Measurements from ENCODE around the gene SLC25A25.
"Not testable (repeated sequence)": the region's sequence is repeated elsewhere in the genome, so short reads cannot be mapped to it uniquely, and the experiment has no call there.

Gene SLC25A25

DNA sequence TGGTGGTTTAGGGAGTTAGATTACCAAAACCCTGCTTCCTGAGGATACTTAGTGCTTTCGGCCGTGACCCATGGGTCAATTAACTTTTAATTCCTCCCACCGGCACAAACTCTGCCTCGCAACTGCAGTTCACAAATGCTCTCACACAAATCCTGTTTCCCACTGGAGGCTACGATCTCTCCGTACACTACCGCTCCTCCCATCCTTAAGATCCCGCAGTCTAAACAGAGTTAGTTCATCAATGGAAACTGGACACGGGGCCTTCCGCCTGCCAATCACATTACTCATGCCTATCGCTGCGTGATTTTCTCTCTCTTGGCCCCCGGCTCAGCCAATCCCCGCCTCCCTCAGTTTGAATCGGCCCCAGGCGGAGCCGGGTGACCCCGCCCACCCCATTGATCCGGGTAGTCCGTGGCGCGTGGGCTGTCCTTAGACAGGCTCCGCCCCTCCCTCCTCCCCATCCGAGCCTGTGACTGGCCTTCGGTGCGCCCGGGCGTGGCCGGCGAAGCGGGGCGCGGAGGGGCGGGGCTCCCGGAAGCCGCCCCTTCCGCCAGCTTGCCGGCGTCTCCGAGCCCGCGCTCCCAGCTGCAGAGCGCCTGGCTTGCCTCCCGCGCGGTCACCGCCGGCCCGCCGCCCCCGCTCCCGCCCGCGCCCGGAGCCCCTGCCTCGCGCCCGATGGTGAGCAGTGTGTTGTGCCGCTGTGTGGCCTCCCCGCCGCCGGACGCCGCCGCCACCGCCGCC is at the start of gene SLC25A25:
Gene SLC25A25, plus strand, starts transcription at position 588 of the 741 bp plus-strand sequence. Its CDS starts 88 bp downstream, at position 676.
- FAIRE-seq: peak; percentile 62

DNA sequence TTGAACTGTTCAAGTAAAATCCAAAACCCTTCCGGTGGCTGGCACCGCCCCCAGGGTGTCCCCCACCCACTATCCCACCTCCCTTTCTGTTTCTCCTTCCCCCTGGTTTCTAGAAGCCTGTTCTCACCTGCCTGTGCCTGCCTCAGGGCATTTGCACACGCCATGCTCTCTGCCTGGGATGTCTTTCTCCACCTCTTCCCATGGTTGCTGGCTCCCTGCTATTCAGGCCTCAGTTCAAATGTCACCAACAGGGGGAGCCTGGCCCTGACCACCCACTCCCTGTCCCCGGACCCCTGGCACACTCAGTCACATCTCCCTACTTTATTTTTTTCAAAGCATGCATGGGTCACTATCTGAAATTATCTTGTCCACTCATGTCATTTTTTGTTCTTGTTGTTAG is 47.3 kb upstream of the SLC25A25 start:
- FAIRE-seq: no peak

DNA sequence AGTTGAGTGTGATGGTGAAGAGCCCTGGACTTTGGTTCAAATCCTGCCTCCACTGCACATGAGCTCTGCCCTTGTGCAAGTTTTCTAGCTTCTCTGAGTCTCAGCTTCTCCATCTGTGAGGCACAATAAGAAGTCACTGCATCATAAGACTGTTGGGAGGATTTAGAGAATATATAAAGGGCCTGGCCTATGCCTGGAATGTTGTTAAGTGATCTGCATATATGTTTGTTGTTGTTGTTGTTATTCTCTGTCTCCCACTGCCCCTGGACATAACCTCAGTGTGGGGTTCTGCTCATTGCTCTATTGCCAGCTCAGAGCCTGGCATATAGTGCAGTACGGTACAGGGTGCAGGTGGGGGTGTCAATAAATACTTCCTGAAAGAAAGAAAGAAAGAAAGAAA is 46.9 kb upstream of the SLC25A25 start:
- FAIRE-seq: no peak

DNA sequence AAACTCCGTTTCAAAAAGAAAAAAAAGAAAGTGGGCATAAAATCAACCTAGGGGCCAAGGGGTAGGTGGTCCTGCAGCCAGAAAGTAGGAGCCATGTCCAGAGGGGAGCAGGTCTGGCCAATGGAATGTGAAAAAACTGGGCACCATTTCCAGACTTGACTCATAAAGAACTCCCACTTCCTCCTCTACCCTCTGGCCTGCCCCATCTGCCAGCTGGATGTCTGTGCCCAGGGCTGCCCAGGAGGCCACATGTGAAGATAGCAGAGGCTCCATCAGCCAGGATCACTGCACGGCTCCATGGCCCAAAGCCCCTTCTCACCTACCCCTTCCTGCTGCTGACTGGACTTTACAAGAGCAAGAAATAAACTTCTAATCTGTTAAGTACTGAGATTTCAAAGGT is 45.1 kb upstream of the SLC25A25 start:
- FAIRE-seq: no peak

DNA sequence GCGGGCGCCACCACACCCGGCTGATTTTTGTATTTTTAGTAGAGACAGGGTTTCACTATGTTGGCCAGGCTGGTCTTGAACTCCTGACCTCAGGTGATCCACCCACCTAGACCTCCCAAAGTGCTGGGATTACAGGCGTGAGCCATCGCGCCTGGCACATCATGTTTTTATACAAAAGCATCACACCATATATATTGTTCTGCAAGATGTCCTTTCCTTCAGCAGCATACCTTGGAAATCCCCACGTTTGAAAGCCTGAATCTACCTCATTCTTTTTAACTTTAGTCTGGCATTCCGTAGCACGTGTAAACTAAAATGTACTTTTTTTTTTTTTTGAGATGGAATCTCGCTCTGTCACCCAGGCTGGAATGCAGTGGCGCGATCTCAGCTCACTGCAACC is 44.4 kb upstream of the SLC25A25 start:
- FAIRE-seq: not testable (repeated sequence)

DNA sequence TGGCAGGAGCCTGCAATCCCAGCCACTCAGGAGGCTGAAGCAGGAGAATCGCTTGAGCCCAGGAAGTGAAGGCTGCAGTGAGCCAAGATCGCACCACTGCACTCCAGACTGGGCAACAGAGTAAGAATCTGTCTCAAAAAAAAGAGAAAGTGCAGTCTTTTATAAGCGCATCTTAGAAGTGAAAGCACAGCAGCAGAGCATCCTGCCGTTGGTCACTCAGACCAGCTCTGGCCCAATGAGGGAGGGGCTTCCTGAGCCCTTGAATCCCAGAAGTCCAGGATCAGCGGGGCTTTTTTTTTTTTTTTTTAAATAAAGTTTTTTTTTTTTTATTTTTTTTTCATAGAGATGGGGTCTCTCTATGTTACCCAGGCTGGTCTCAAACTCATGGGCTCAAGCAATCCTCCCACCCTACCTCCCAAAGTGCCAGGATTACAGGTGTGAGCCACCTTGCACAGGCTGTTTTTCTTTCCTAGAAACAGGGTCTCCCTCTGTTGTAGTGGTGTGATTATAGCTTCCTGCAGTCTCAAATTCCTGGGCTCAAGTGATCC is 43.2 kb upstream of the SLC25A25 start:
- FAIRE-seq: no peak

DNA sequence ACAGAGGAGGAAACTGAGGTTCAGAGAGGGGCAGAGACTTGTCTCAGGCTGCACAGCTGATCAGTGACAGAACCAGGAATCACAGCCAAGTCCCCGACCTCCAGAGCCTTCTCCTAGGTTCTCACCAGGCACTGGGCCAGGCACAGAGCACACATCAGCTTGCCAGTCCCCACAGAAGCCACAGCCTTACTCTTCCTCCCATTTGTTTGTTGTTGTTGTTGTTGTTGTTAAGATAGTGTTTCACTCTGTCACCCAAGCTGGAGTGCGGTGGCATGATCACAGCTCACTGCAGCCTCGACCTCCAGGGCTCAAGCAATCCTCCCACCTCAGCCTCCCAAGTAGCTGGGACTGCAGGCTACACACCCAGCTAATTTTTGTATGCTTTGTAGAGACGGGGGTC is 42.3 kb upstream of the SLC25A25 start:
- FAIRE-seq: no peak

DNA sequence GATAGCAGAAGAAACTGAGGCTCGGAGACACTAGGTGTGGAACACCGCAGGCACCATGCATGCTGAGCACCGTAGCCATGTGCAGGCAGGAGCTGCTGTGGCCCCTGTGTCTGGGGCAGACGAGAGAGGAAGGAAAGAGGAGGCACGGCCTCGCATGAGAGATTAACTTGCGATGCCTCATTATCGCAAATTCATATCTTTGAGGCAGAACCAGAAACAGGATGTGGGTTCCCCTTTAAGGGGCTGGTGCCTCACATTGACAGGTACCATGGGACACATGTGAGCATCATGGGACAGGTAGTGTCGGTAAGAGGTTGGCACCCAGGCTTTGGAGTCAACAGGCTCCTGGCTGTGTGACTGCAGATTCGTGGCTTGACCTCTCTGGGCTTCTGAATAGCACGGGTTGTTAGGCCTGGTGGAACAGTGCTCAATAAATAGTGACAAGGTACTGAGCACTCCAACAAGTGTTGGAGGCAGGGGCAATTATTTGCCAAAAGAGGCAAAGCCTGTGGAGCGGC is 41.7 kb upstream of the SLC25A25 start:
- no peak for FAIRE-seq

DNA sequence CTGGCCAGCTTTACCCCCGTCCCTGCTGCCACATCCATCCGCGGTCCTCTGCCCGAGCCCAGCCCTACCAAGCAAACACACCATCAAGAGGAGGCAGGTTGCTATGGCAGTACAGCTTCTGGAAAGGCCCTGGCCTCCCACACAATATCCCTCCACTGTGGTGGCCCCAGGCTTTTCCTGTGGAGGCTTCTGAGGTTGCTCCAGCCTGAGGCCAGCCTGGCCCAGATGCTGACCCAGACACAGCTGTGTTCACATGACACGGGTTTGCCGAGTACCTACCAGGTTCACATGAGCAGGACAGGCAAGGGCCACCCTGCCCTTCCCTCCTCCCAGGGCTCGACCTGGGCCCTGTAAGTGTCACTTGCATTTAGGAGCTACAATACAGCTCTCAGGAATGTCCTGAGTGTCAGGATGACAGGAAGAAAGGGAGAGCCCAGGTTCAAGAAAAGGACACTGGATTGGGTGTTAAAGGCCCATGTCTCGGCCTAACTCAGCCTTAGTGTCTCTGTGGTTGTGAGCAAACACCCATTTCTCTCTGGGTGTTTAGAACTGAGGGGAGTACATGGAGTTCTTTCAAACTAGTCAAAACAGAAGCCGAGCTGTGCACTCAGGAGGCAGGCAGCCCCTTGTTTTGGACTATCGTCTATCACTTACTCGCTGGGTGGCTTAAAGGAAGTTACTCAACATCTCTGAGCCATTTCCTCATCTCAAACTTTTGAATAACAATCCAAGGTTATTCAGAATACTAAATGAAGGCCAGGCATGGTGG is 41.1 kb upstream of the SLC25A25 start:
- no peak for FAIRE-seq

DNA sequence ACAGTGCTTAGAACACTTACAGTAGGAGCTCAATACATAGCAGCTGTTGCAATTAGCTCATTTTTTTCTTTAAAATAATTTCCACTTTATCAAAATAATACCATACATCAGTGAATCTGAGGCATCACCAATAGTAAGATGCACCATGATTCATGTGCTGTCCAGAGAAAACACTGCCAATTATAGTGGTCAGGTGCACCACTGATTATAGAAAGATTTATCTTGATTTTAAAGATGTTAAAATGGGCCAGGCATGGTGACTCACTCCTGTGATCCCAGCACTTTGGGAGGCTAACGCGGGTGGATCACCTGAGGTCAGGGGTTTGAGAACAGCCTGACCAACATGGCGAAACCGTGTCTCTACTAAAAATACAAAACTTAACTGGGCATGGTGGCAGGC is 40.3 kb upstream of the SLC25A25 start:
- FAIRE-seq: no peak

DNA sequence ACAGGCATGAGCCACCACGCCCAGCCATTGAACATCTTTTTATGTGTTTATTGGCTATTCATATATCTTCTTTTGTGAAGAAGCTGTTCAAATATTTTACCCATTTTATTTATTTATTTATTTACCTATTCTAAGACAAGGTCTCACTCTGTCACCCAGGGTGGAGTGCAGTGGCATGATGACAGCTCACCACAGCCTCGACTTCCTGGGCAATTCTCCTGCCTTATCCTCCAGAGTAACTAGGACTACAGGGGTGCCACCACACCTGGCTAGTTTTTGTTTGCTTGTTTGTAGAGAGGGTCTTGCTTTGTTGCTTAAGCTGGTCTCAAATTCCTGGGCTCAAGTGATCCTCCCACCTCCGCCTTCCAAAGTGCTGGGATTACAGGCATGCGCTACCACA is 34.4 kb upstream of the SLC25A25 start:
- no peak for FAIRE-seq

DNA sequence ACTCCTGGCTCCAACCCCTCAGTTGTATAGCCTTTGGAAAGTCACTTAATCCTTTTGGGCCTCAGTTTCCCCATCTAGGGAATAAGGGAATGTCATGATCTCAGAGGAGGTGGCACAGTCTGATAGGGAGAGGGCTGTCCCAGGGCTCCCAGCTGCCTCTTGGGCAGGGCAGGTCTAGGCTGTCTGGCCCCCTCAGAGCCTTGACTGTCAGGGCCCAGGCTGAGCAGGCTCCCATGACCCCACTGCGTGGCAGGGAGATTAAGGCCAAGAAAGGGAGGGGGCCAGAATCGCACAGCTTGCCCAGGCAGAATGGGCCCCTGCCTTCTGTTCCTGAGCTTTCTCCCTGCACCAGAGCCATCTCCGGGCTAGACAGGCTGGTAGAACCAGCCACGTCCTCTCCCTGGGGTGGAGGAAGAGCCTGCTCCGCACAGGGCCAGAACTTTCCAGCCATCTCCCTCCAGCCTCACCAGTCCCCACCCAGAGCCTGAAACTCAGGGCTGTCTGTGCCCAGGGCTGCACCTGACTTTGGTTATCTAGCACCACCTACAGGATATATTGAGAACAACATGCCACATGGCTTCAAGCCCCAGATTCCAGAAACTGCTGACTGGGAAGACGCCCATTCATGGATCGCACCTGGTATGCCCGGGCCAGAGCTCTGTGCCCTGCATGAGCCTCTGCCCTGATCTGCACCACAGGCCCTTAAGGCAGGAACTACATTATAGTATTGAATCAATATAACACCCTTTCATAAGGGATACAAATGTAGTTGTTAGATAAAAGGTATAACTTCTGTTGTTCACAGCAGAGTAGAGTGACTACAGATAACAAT is 33.0 kb upstream of the SLC25A25 start:
- no peak for FAIRE-seq

DNA sequence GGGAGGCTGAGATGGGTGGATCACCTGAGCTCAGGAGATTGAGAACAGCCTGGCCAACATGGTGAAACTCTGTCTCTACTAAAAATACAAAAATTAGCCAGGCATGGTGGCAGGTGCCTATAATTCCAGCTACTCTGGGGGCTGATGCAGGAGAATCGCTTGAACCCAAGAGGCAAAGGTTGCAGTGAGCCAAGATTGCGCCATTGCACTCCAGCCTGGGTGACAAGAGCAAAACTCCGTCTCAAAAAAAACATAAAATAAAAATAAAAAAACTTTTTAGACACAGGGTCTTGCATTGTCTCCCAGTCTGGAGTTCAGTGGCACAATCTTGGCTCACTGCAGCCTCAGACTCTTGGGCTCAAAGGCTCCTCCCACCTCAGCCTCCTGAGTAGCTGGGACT is 31.5 kb upstream of the SLC25A25 start:
- FAIRE-seq: not testable (repeated sequence)

DNA sequence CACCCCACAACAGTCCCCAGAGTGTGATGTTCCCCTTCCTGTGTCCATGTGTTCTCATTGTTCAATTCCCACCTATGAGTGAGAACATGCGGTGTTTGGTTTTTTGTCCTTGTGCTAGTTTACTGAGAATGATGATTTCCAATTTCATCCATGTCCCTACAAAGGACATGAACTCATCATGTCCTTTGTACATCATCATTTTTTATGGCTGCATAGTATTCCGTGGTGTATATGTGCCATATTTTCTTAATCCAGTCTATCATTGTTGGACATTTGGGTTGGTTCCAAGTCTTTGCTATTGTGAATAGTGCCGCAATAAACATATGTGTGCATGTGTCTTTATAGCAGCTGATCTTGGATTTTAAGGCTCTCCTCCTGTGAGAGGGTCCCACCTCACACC is 27.2 kb upstream of the SLC25A25 start:
- FAIRE-seq: not testable (repeated sequence)

DNA sequence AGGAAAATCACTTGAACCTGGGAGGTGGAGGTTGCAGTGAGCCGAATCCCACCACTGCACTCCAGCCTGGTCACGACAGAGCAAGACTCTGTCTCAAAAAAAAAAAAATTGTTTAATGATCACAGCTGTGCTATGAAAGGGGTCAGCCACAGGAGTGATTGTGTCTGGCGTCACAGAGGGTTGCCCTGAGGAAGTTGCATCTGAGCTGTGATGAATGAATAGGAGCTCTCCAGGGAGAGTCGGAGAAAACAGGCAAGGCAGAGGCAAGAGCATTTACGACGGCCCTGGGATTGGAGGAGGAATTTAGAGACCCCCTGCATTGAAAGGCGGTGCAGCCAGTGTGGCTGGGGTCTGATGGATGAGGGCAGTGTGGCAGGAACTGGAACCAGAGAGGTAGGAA is 26.0 kb upstream of the SLC25A25 start:
- no peak for FAIRE-seq

DNA sequence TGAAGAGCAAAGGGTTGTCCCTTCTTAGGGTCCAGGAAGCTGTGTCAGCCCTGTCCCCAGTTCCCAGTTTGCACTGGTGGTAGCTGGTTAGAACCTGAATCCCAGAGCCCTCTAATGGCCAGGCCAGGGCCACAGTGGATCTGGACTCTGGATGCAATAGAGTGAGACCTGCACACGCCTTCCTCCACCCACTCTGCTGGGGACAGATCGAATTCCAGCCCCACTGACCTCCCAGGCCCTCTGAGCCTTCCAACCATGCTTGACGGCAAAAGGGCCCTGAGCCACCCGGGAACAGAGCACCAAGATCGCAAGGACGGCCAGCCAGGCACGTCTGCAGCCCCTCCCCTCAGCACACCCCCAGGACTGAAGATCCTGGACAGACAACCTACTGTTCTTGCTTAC is 24.6 kb upstream of the SLC25A25 start:
- FAIRE-seq: no peak

DNA sequence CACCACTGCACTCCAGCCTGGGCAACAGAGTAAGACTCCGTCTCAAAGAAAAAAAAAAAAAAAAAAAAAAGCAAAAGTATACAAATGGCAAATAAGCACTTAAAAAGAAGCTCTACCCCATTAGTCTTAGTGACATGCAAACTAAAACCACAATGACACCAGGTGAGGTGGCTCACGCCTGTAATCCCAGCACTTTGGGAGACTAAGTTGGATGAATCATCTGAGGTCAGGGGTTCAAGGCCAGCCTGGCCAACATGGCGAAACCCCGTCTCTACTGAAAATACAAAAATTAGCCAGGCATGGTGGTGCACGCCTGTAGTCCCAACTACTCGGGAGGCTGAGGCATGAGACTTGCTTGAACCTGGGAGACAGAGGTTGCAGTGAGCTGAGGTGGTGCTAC is 22.6 kb upstream of the SLC25A25 start:
- not testable (repeated sequence) for FAIRE-seq

DNA sequence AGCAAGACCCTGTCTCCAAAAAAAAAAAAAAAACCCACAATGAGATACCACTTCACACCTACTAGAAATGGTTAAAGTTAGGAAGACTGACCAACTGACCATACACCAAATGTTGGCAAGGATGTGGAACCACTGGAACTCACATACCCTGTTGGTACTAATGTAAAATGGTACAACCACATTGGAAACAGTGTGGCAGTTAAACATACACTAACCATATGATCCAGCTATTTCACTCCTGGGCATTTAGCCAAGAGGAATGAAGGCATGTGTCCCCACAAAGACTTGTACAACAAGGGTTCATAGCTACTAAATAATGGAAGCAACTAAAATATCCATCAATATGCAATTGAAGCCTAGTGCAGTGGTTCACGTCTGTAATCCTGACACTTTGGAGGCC is 22.2 kb upstream of the SLC25A25 start:
- no peak for FAIRE-seq

DNA sequence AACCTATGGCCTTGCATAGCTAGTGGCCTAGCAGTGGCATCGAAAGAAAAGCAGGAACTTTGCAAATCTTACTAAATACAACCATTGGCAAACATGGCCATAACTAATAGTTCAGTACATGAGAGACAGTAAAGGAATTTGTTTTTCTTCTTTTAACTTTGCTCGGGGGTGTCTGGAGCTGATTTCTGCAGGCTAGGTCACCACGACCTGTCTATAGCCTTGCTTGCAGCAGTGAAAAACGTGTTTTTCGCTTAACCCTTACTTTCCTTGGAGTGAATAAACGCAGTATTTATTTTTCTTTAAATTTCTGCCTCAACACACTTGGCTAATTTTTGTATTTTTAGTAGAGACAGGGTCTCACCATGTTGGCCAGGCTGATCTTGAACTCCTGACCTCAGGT is 20.8 kb upstream of the SLC25A25 start:
- FAIRE-seq: peak; percentile 82

DNA sequence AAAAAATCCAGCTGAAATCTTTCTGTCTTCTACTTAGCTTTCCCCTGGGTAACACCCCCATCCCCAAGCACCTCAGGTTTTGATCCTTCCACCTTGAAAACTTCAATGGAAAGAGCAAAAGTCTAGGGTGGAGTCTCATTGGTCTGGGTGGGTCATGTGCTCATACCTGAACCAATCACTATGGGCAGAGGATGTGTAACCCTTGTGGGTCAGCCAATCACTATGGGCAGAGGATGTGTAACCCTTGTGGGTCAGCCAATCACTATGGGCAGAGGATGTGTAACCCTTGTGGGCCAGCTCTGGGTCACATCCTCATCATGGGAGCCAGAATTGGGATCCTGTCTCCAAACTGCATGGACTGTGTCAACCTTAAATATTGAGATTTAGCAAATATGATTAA is 19.4 kb upstream of the SLC25A25 start:
- no peak for FAIRE-seq

DNA sequence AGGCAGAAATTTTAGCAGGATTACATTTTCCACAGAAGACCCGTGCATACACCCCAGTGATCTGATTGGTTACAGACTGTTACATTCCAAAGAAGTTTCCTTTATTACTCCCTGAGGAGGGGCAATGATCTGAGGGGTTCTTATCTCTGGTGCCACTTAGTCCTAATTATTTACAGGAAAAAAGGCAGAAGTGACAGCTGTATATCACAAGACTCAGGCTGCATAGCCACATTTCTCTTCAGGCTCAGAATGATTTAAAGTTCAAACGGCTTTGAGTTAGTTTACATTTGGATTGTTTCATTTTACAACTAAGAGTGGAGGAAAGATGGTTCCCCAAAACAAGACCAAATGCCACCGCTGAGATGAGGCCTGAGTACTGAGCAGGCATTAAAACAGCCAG is 18.2 kb upstream of the SLC25A25 start:
- FAIRE-seq: no peak

DNA sequence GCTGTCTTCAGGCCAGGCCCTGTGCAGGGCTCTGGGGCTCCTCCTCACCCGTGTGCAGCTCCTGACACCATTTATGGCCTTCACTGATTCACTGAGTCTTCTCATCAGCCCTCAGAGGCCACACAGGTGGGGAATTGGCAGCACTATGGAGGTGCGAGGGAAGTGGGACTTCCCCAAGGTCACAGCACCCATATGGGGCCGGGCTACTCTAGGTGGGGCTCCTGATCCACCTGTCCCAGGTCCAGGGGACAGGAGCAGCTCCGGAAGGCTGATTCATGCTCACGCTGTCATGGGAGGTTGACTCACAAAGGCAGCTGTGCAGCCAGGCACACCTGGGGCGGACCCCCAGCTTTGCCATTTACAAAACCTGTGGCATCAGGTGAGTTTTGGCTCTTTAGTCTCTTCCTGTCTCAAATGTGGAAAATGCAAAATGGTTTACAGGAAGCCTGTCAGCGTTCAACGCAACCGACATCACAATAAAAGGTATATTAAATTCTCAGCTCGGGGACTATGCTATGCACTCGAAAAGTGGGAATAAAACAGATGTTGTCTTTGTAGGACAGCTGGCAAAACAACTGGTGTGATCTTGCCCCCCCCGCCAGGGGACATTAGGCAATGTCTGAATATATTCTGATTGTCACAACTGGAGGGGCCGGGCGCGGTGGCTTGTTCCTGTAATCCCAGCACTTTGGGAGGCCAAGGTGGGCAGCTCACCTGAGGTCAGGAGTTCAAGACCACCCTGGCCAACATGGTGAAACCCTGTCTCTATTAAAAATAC is 15.9 kb upstream of the SLC25A25 start:
- FAIRE-seq: no peak

Measured in endometrium (tissue), 2 donors.